ENCODE results near the gene CABLES2.

GRCh38 chr20:62430866-62431447 is 23.9 kb upstream of the CABLES2 start:
- TF ChIP-seq CTCF (IDR thresholded peaks at IDR 0.05; ENCODE audit: extremely low read depth in 1 of 2, insufficient read depth in 1 of 2, low read depth in 1 of 2, low read length in 2 of 2) = no peak
- TF ChIP-seq EZH2 (IDR thresholded peaks at IDR 0.05; ENCODE audit: borderline replicate concordance, low read depth, low read length, severe bottlenecking) = no peak
- TF ChIP-seq POLR2AphosphoS5 (IDR thresholded peaks at IDR 0.05; ENCODE audit: insufficient read depth, low read depth, low read length) = no peak
- TF ChIP-seq POLR2A (IDR thresholded peaks at IDR 0.05; ENCODE audit: low read depth, low read length) = no peak
- TF ChIP-seq GATA2 (IDR thresholded peaks at IDR 0.05; ENCODE audit: insufficient read depth, insufficient read length, low read depth, low read length) = no peak
- TF ChIP-seq MYC (IDR thresholded peaks at IDR 0.05; ENCODE audit: low read depth, low read length) = no peak
- TF ChIP-seq FOS (IDR thresholded peaks at IDR 0.05; ENCODE audit: borderline replicate concordance, insufficient read depth, low read length) = no peak
- TF ChIP-seq MAX (IDR thresholded peaks at IDR 0.05; ENCODE audit: insufficient read depth, insufficient read length) = no peak
